ENCODE data around the gene KRTAP4-8.

- TF ChIP-seq, protein P1, sequence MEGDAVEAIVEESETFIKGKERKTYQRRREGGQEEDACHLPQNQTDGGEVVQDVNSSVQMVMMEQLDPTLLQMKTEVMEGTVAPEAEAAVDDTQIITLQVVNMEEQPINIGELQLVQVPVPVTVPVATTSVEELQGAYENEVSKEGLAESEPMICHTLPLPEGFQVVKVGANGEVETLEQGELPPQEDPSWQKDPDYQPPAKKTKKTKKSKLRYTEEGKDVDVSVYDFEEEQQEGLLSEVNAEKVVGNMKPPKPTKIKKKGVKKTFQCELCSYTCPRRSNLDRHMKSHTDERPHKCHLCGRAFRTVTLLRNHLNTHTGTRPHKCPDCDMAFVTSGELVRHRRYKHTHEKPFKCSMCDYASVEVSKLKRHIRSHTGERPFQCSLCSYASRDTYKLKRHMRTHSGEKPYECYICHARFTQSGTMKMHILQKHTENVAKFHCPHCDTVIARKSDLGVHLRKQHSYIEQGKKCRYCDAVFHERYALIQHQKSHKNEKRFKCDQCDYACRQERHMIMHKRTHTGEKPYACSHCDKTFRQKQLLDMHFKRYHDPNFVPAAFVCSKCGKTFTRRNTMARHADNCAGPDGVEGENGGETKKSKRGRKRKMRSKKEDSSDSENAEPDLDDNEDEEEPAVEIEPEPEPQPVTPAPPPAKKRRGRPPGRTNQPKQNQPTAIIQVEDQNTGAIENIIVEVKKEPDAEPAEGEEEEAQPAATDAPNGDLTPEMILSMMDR (IDR thresholded peaks at IDR 0.05; ENCODE audit: borderline replicate concordance, extremely low read depth, low read length, poor library complexity, severe bottlenecking): no peak
- TF ChIP-seq EZH2 (IDR thresholded peaks at IDR 0.05; ENCODE audit: borderline replicate concordance, low read depth, low read length, severe bottlenecking): no peak
Measured at GRCh38 chr17:41118721-41119120, 20.8 kb upstream of the KRTAP4-8 start.
